SK-N-SH (cell line): Measurements from ENCODE around the gene GALR2.

Experiments
- MXI1 ChIP-seq: IDR thresholded peaks from 2 replicates; pipeline ENCODE4 v1.6.1; 2012; ENCODE audit warnings: mild to moderate bottlenecking, low read depth, low read length, improper control_type of control experiment
- POLR2AphosphoS5 ChIP-seq: IDR thresholded peaks from 2 replicates; pipeline ENCODE4 v1.6.1; 2012; ENCODE audit warnings: low read depth, low read length

GRCh38 chr17:76102944-76103273 is 28.3 kb downstream of the GALR2 start:
- TF ChIP-seq MXI1 (no peak; the same call in 1 of the 2 replicates), POLR2AphosphoS5 (no peak)
